ENCODE data around the gene CD200. TPM values are rescaled to one million over a fixed set of nuclear protein-coding genes. Genes with fewer than 3 reads are reported as not detected.

CD200 gene
- polyA plus RNA-seq (2011; rRNA removed) (0.10 and 0.12 TPM in 2 replicates), polyA minus RNA-seq (2011; rRNA and poly(A)+ RNA removed) (not detected in 2 replicates)

- Histone ChIP-seq H3K27me3 (ENCODE audit: control insufficient read depth, insufficient read depth, low read length) (peaks cover 18% of the 10 kb centered on the region), H3K36me3 (ENCODE audit: control insufficient read depth, insufficient read depth, low read length) (no peaks in the 10 kb centered on the region), H3K4me3 (ENCODE audit: low read depth, low read length) (peak within 1 kb of the TSS; percentile 25)
- ChIA-PET CTCF (interaction anchor here (0.5 to 2.0 kb wide), 12 partner anchors 10 to 468 kb away, joined by 3 to 13 read pairs (median 3); partner anchors contain the start of gene SLC9C1), POLR2A (no interaction called here)
- no peak for DNase-seq (ENCODE audit: low read depth)
- TF ChIP-seq CTCF (IDR thresholded peaks at IDR 0.05; ENCODE audit: insufficient read depth, low read depth, low read length), result no peak
These were observed at the start of gene CD200 for GRCh38 chr3:112333002-112333380. Gene CD200, plus strand, starts transcription at chr3:112333156. Its CDS starts 57 bp downstream, at chr3:112333213.

- TF ChIP-seq CTCF (IDR thresholded peaks at IDR 0.05; ENCODE audit: insufficient read depth, low read depth, low read length), result no peak
- DNase-seq (ENCODE audit: low read depth), result no peak
- CTCF ChIA-PET, result no interaction called here
- no peaks in the 10 kb centered on the region for H3K36me3 ChIP-seq (ENCODE audit: control insufficient read depth, insufficient read depth, low read length)
- H3K27me3 ChIP-seq (ENCODE audit: control insufficient read depth, insufficient read depth, low read length), result no peaks in the 10 kb centered on the region
- no peak overlapping the region for H3K4me3 ChIP-seq (ENCODE audit: low read depth, low read length)
- POLR2A ChIA-PET, result interaction anchor here (0.7 kb wide), 1 partner anchor 456 kb away, joined by 3 read pairs; no protein-coding TSS in a partner anchor
These were observed 43.9 kb upstream of the CD200 start for GRCh38 chr3:112289011-112289410.

GRCh38 chr3:112293368-112294321 is 39.3 kb upstream of the CD200 start, which contains the start of gene SLC9C1:
Gene SLC9C1, minus strand, starts transcription at chr3:112294216. Its CDS starts 7,425 bp downstream, at chr3:112286791.
- CTCF ChIA-PET, result interaction anchor here (0.6 to 4.1 kb wide), 31 partner anchors 8 to 240 kb away, joined by 3 to 36 read pairs (median 4); partner anchors contain the start of gene CD200

GRCh38 chr3:112297714-112298113 is 35.2 kb upstream of the CD200 start:
- Histone ChIP-seq H3K27me3 (ENCODE audit: control insufficient read depth, insufficient read depth, low read length) (no peaks in the 10 kb centered on the region), H3K36me3 (ENCODE audit: control insufficient read depth, insufficient read depth, low read length) (no peaks in the 10 kb centered on the region), H3K4me3 (ENCODE audit: low read depth, low read length) (no peak overlapping the region)
- DNase-seq (ENCODE audit: low read depth), result no peak
- CTCF ChIA-PET, result interaction anchor here (0.8 kb wide), 1 partner anchor 186 kb away, joined by 3 read pairs; no protein-coding TSS in a partner anchor
- no peak for TF ChIP-seq CTCF (IDR thresholded peaks at IDR 0.05; ENCODE audit: insufficient read depth, low read depth, low read length)
- POLR2A ChIA-PET, result no interaction called here

More at GRCh38 chr3:112293368-112294321, 39.3 kb upstream of the CD200 start, which contains the start of gene SLC9C1:
- H3K36me3 ChIP-seq (ENCODE audit: control insufficient read depth, insufficient read depth, low read length), result no peaks in the 10 kb centered on the region
- POLR2A ChIA-PET, result interaction anchor here (0.5 kb wide), 1 partner anchor 16 kb away, joined by 3 read pairs; no protein-coding TSS in a partner anchor
- peak within 1 kb of the TSS; percentile 15 for H3K4me3 ChIP-seq (ENCODE audit: low read depth, low read length)
- peak; percentile 15 for DNase-seq (ENCODE audit: low read depth)
- TF ChIP-seq CTCF (IDR thresholded peaks at IDR 0.05; ENCODE audit: insufficient read depth, low read depth, low read length), result peak; percentile 70
- no peaks in the 10 kb centered on the region for H3K27me3 ChIP-seq (ENCODE audit: control insufficient read depth, insufficient read depth, low read length)

GRCh38 chr3:112298781-112299180 is 34.2 kb upstream of the CD200 start:
- CTCF ChIA-PET, result interaction anchor here (1.2 kb wide), 1 partner anchor 221 kb away, joined by 3 read pairs; no protein-coding TSS in a partner anchor
- POLR2A ChIA-PET, result no interaction called here
- no peak for DNase-seq (ENCODE audit: low read depth)
- no peak for TF ChIP-seq CTCF (IDR thresholded peaks at IDR 0.05; ENCODE audit: insufficient read depth, low read depth, low read length)
- Histone ChIP-seq H3K4me3 (ENCODE audit: low read depth, low read length) (no peak overlapping the region), H3K27me3 (ENCODE audit: control insufficient read depth, insufficient read depth, low read length) (no peaks in the 10 kb centered on the region), H3K36me3 (ENCODE audit: control insufficient read depth, insufficient read depth, low read length) (no peaks in the 10 kb centered on the region)

Data from BJ (cell line).